ENCODE data around the gene PTPN14.
"Not testable (repeated sequence)": the region's sequence is repeated elsewhere in the genome, so short reads cannot be mapped to it uniquely, and the experiment has no call there.

Gene PTPN14

GRCh38 chr1:214511639-214511998, 39.8 kb downstream of the PTPN14 start:
- no peaks in the 10 kb centered on the region for H3K4me1 ChIP-seq (ENCODE audit: control insufficient read depth, insufficient read depth, low read length, poor library complexity, severe bottlenecking)
- H3K27me3 ChIP-seq (replicated peaks; ENCODE audit: control insufficient read depth, insufficient read depth, low read length, poor library complexity, severe bottlenecking) = no peaks in the 10 kb centered on the region
- no peaks in the 10 kb centered on the region for H3K36me3 ChIP-seq (ENCODE audit: control insufficient read depth, insufficient read depth, low read length)
- no peak for DNase-seq
- H3K4me3 ChIP-seq (ENCODE audit: insufficient read depth, low read depth, low read length, poor library complexity, severe bottlenecking) = no peak overlapping the region
- H3K9me3 ChIP-seq (ENCODE audit: control insufficient read depth, low read length) = no peaks in the 10 kb centered on the region
- no peak overlapping the region for H3K27ac ChIP-seq (ENCODE audit: insufficient read depth, low read length, poor library complexity, severe bottlenecking)

- Histone ChIP-seq H3K36me3 (ENCODE audit: control insufficient read depth, insufficient read depth, low read length) (no peaks in the 10 kb centered on the region), H3K4me3 (ENCODE audit: insufficient read depth, low read depth, low read length, poor library complexity, severe bottlenecking) (no peak overlapping the region), H3K27me3 (replicated peaks; ENCODE audit: control insufficient read depth, insufficient read depth, low read length, poor library complexity, severe bottlenecking) (no peaks in the 10 kb centered on the region), H3K27ac (ENCODE audit: insufficient read depth, low read length, poor library complexity, severe bottlenecking) (no peak overlapping the region), H3K9me3 (ENCODE audit: control insufficient read depth, low read length) (no peaks in the 10 kb centered on the region), H3K4me1 (ENCODE audit: control insufficient read depth, insufficient read depth, low read length, poor library complexity, severe bottlenecking) (no peaks in the 10 kb centered on the region)
- DNase-seq = no peak
Measured at GRCh38 chr1:214510914-214511638, 40.3 kb downstream of the PTPN14 start.

GRCh38 chr1:214510477-214510876, 40.9 kb downstream of the PTPN14 start:
- no peaks in the 10 kb centered on the region for H3K27me3 ChIP-seq (replicated peaks; ENCODE audit: control insufficient read depth, insufficient read depth, low read length, poor library complexity, severe bottlenecking)
- no peaks in the 10 kb centered on the region for H3K4me1 ChIP-seq (ENCODE audit: control insufficient read depth, insufficient read depth, low read length, poor library complexity, severe bottlenecking)
- H3K27ac ChIP-seq (ENCODE audit: insufficient read depth, low read length, poor library complexity, severe bottlenecking) = no peak overlapping the region

GRCh38 chr1:214509622-214510021, 41.8 kb downstream of the PTPN14 start:
- not testable (repeated sequence) for DNase-seq; H3K27me3 ChIP-seq (replicated peaks; ENCODE audit: control insufficient read depth, insufficient read depth, low read length, poor library complexity, severe bottlenecking); H3K9me3 ChIP-seq (ENCODE audit: control insufficient read depth, low read length); H3K4me1 ChIP-seq (ENCODE audit: control insufficient read depth, insufficient read depth, low read length, poor library complexity, severe bottlenecking); H3K27ac ChIP-seq (ENCODE audit: insufficient read depth, low read length, poor library complexity, severe bottlenecking); H3K4me3 ChIP-seq (ENCODE audit: insufficient read depth, low read depth, low read length, poor library complexity, severe bottlenecking); H3K36me3 ChIP-seq (ENCODE audit: control insufficient read depth, insufficient read depth, low read length)

More at GRCh38 chr1:214510477-214510876, 40.9 kb downstream of the PTPN14 start:
- Histone ChIP-seq H3K36me3 (ENCODE audit: control insufficient read depth, insufficient read depth, low read length) (no peaks in the 10 kb centered on the region), H3K9me3 (ENCODE audit: control insufficient read depth, low read length) (no peaks in the 10 kb centered on the region), H3K4me3 (ENCODE audit: insufficient read depth, low read depth, low read length, poor library complexity, severe bottlenecking) (no peak overlapping the region)
- no peak for DNase-seq

- DNase-seq = no peak
- Histone ChIP-seq H3K36me3 (ENCODE audit: control insufficient read depth, insufficient read depth, low read length) (no peaks in the 10 kb centered on the region), H3K27me3 (replicated peaks; ENCODE audit: control insufficient read depth, insufficient read depth, low read length, poor library complexity, severe bottlenecking) (no peaks in the 10 kb centered on the region), H3K27ac (ENCODE audit: insufficient read depth, low read length, poor library complexity, severe bottlenecking) (no peak overlapping the region), H3K4me3 (ENCODE audit: insufficient read depth, low read depth, low read length, poor library complexity, severe bottlenecking) (no peak overlapping the region), H3K9me3 (ENCODE audit: control insufficient read depth, low read length) (no peaks in the 10 kb centered on the region), H3K4me1 (ENCODE audit: control insufficient read depth, insufficient read depth, low read length, poor library complexity, severe bottlenecking) (no peaks in the 10 kb centered on the region)
Measured at GRCh38 chr1:214506972-214507431, 44.4 kb downstream of the PTPN14 start.

GRCh38 chr1:214505134-214505533, 46.3 kb downstream of the PTPN14 start:
- no peak for DNase-seq
- no peak overlapping the region for H3K4me3 ChIP-seq (ENCODE audit: insufficient read depth, low read depth, low read length, poor library complexity, severe bottlenecking)
- H3K27ac ChIP-seq (ENCODE audit: insufficient read depth, low read length, poor library complexity, severe bottlenecking) = no peak overlapping the region
- H3K27me3 ChIP-seq (replicated peaks; ENCODE audit: control insufficient read depth, insufficient read depth, low read length, poor library complexity, severe bottlenecking) = no peaks in the 10 kb centered on the region
- H3K36me3 ChIP-seq (ENCODE audit: control insufficient read depth, insufficient read depth, low read length) = no peaks in the 10 kb centered on the region
- H3K4me1 ChIP-seq (ENCODE audit: control insufficient read depth, insufficient read depth, low read length, poor library complexity, severe bottlenecking) = no peaks in the 10 kb centered on the region
- no peaks in the 10 kb centered on the region for H3K9me3 ChIP-seq (ENCODE audit: control insufficient read depth, low read length)

- no peak for DNase-seq
- Histone ChIP-seq H3K27me3 (replicated peaks; ENCODE audit: control insufficient read depth, insufficient read depth, low read length, poor library complexity, severe bottlenecking) (no peaks in the 10 kb centered on the region), H3K9me3 (ENCODE audit: control insufficient read depth, low read length) (no peaks in the 10 kb centered on the region), H3K4me1 (ENCODE audit: control insufficient read depth, insufficient read depth, low read length, poor library complexity, severe bottlenecking) (no peaks in the 10 kb centered on the region), H3K27ac (ENCODE audit: insufficient read depth, low read length, poor library complexity, severe bottlenecking) (no peak overlapping the region), H3K4me3 (ENCODE audit: insufficient read depth, low read depth, low read length, poor library complexity, severe bottlenecking) (no peak overlapping the region), H3K36me3 (ENCODE audit: control insufficient read depth, insufficient read depth, low read length) (no peaks in the 10 kb centered on the region)
Measured at GRCh38 chr1:214504330-214504729, 47.1 kb downstream of the PTPN14 start.

GRCh38 chr1:214503553-214503952, 47.8 kb downstream of the PTPN14 start:
- Histone ChIP-seq H3K9me3 (ENCODE audit: control insufficient read depth, low read length) (no peaks in the 10 kb centered on the region), H3K27ac (ENCODE audit: insufficient read depth, low read length, poor library complexity, severe bottlenecking) (no peak overlapping the region), H3K4me1 (ENCODE audit: control insufficient read depth, insufficient read depth, low read length, poor library complexity, severe bottlenecking) (no peaks in the 10 kb centered on the region), H3K36me3 (ENCODE audit: control insufficient read depth, insufficient read depth, low read length) (no peaks in the 10 kb centered on the region), H3K27me3 (replicated peaks; ENCODE audit: control insufficient read depth, insufficient read depth, low read length, poor library complexity, severe bottlenecking) (no peaks in the 10 kb centered on the region), H3K4me3 (ENCODE audit: insufficient read depth, low read depth, low read length, poor library complexity, severe bottlenecking) (no peak overlapping the region)
- no peak for DNase-seq

GRCh38 chr1:214500340-214501055, 50.9 kb downstream of the PTPN14 start:
- H3K4me3 ChIP-seq (ENCODE audit: insufficient read depth, low read depth, low read length, poor library complexity, severe bottlenecking) = no peak overlapping the region
- H3K27me3 ChIP-seq (replicated peaks; ENCODE audit: control insufficient read depth, insufficient read depth, low read length, poor library complexity, severe bottlenecking) = no peaks in the 10 kb centered on the region
- no peaks in the 10 kb centered on the region for H3K36me3 ChIP-seq (ENCODE audit: control insufficient read depth, insufficient read depth, low read length)
- H3K9me3 ChIP-seq (ENCODE audit: control insufficient read depth, low read length) = no peaks in the 10 kb centered on the region
- H3K4me1 ChIP-seq (ENCODE audit: control insufficient read depth, insufficient read depth, low read length, poor library complexity, severe bottlenecking) = no peaks in the 10 kb centered on the region
- no peak for DNase-seq
- H3K27ac ChIP-seq (ENCODE audit: insufficient read depth, low read length, poor library complexity, severe bottlenecking) = no peak overlapping the region

- DNase-seq = no peak
- no peaks in the 10 kb centered on the region for H3K4me1 ChIP-seq (ENCODE audit: control insufficient read depth, insufficient read depth, low read length, poor library complexity, severe bottlenecking)
- no peak overlapping the region for H3K27ac ChIP-seq (ENCODE audit: insufficient read depth, low read length, poor library complexity, severe bottlenecking)
- no peak overlapping the region for H3K4me3 ChIP-seq (ENCODE audit: insufficient read depth, low read depth, low read length, poor library complexity, severe bottlenecking)
- H3K36me3 ChIP-seq (ENCODE audit: control insufficient read depth, insufficient read depth, low read length) = no peaks in the 10 kb centered on the region
- no peaks in the 10 kb centered on the region for H3K9me3 ChIP-seq (ENCODE audit: control insufficient read depth, low read length)
- H3K27me3 ChIP-seq (replicated peaks; ENCODE audit: control insufficient read depth, insufficient read depth, low read length, poor library complexity, severe bottlenecking) = no peaks in the 10 kb centered on the region
Measured at GRCh38 chr1:214499732-214500131, 51.7 kb downstream of the PTPN14 start.

Measured in effector memory CD4-positive, alpha-beta T cell (primary cell).